B cell (primary cell): ENCODE measurements around the gene ZNF580. TPM values are rescaled to one million over a fixed set of nuclear protein-coding genes. Genes with fewer than 3 reads are reported as not detected.

Source experiments
- ATAC-seq: fragments of 200-7000 bp; cut with Tn5 transposase; one replicate; pipeline ENCODE4 v1.10.0; 2021; ENCODE audit warnings: low read depth, mild to moderate bottlenecking, moderate number of reproducible peaks, moderate library complexity
- CTCF ChIA-PET: fragments of 350-600 bp; sonication (Branson Sonifier 250); formaldehyde crosslinking; loops from one replicate; lab custom pipeline; 2021; ENCODE audit warnings: antibody characterized with exemption, inconsistent platforms; lab: Charles Lee
- POLR2A ChIA-PET: fragments of 350-600 bp; sonication (Branson Sonifier 250); formaldehyde crosslinking; loops from one replicate; lab custom pipeline; 2021; ENCODE audit warnings: antibody characterized with exemption; lab: Charles Lee
- DNase-seq: peaks from one replicate; pipeline ENCODE4 v3.0.0; 2013
- H2AFZ ChIP-seq: 2 replicates; pipeline ENCODE4 v1.6.1; 2012; ENCODE audit warnings: mild to moderate bottlenecking, low read depth, low read length; ENCODE audit not compliant: insufficient read depth, poor library complexity, severe bottlenecking
- H3K27ac ChIP-seq, 2 donors: 1 replicate in 1 of 2; 2 replicates in 1 of 2; pipeline ENCODE4 v1.5.1; 2012 to 2013; ENCODE audit warnings: low read length in 2 of 2, mild to moderate bottlenecking in 2 of 2, moderate library complexity in 1 of 2
- H3K27me3 ChIP-seq, 4 experiments: fragments of 200-600 bp in 1 of 4; sonication (generic) in 1 of 4; replicated peaks in 1 of 4; 1 replicate in 2 of 4; 2 replicates in 2 of 4; pipeline versions ENCODE4 v1.6.1 to v1.7.0; 2013 to 2016; ENCODE audit warnings: low read length in 3 of 4, mild to moderate bottlenecking in 2 of 4, mixed read lengths in 1 of 4, moderate library complexity in 1 of 4; ENCODE audit not compliant: insufficient read depth in 4 of 4, control insufficient read depth in 3 of 4; ENCODE audit errors: control extremely low read depth in 1 of 4
- H3K36me3 ChIP-seq, 2 experiments: replicated peaks in 1 of 2; 1 replicate in 1 of 2; 2 replicates in 1 of 2; pipeline versions ENCODE4 v1.6.1 to v1.7.1; 2013; ENCODE audit warnings: low read length in 1 of 2; ENCODE audit not compliant: insufficient read depth in 2 of 2, control insufficient read depth in 1 of 2; ENCODE audit errors: control extremely low read depth in 1 of 2, extremely low read depth in 1 of 2
- H3K4me1 ChIP-seq, 2 donors: fragments of 200-600 bp in 1 of 2; sonication (generic) in 1 of 2; 1 replicate in 1 of 2; 2 replicates in 1 of 2; pipeline versions ENCODE4 v1.5.1 to v1.6.1; 2013 to 2017; ENCODE audit warnings: low read length in 2 of 2; ENCODE audit not compliant: control insufficient read depth in 2 of 2, insufficient read depth in 2 of 2
- H3K4me2 ChIP-seq: replicated peaks from 2 replicates; pipeline ENCODE3; 2012; ENCODE audit warnings: mild to moderate bottlenecking, low read depth, low read length; ENCODE audit not compliant: poor library complexity, severe bottlenecking
- H3K4me3 ChIP-seq, 5 experiments: fragments of 200-600 bp in 1 of 5; sonication (generic) in 1 of 5; 1 replicate in 3 of 5; 2 replicates in 2 of 5; pipeline versions ENCODE4 v1.5.1 to v1.7.0; 2011 to 2016; ENCODE audit warnings: low read length in 4 of 5, mild to moderate bottlenecking in 4 of 5, low read depth in 2 of 5, control low read depth in 1 of 5, moderate library complexity in 1 of 5; ENCODE audit not compliant: insufficient read depth in 1 of 5; ENCODE audit errors: control extremely low read depth in 1 of 5, extremely low read depth in 1 of 5
- H3K79me2 ChIP-seq: fragments of 200-600 bp; sonication (generic); one replicate; pipeline ENCODE4 v1.6.0; 2016; ENCODE audit warnings: low read length; ENCODE audit not compliant: control insufficient read depth, insufficient read depth
- H3K9ac ChIP-seq: fragments of 200-600 bp; sonication (generic); 2 replicates; pipeline ENCODE4 v1.6.1; 2017; ENCODE audit warnings: mild to moderate bottlenecking, low read length, moderate library complexity
- H3K9me3 ChIP-seq, 3 donors: one replicate each; pipeline versions ENCODE4 v1.6.1 to v1.7.1; 2013; ENCODE audit warnings: low read length in 2 of 3; ENCODE audit not compliant: control insufficient read depth in 2 of 3, insufficient read depth in 1 of 3; ENCODE audit errors: control extremely low read depth in 1 of 3
- H4K20me1 ChIP-seq: 2 replicates; pipeline ENCODE4 v1.6.0; 2012; ENCODE audit warnings: mild to moderate bottlenecking, low read length; ENCODE audit not compliant: insufficient read depth, control insufficient read depth, poor library complexity, severe bottlenecking
- H3K27ac Mint-ChIP-seq: one replicate; pipeline ENCODE4 v1.8.0; 2021; ENCODE audit warnings: mixed read lengths
- H3K27me3 Mint-ChIP-seq: one replicate; pipeline ENCODE4 v1.8.0; 2021; ENCODE audit warnings: mixed read lengths
- H3K4me1 Mint-ChIP-seq: one replicate; pipeline ENCODE4 v1.8.0; 2021; ENCODE audit warnings: mixed read lengths
- H3K4me3 Mint-ChIP-seq: one replicate; pipeline ENCODE4 v1.8.0; 2021; ENCODE audit warnings: mixed read lengths
- H3K9me3 Mint-ChIP-seq: one replicate; pipeline ENCODE4 v1.8.0; 2022; ENCODE audit warnings: mixed read lengths; ENCODE audit not compliant: insufficient read depth
- EZH2 ChIP-seq: IDR thresholded peaks from 2 replicates; pipeline ENCODE4 v1.6.1; 2012; ENCODE audit warnings: borderline replicate concordance, low read depth, mild to moderate bottlenecking, moderate library complexity, low read length; ENCODE audit not compliant: insufficient read depth, poor library complexity, severe bottlenecking
- WGBS: methylation state at CpG from one replicate; pipeline ENCODE4 v1.1.5; 2013; ENCODE audit warnings: missing lambda C conversion rate; ENCODE audit not compliant: insufficient coverage; 5-methylcytosine and 5-hydroxymethylcytosine counted together
- intact Hi-C: fragments of 100-400 bp; cut with micrococcal nuclease; formaldehyde crosslinking; loops from one replicate; pipeline ENCODE4 v1.10.0; 2022
- polyA plus RNA-seq: library from polyadenylated mRNA; depleted of rRNA; stranded (reverse); fragments of >200 nt; gene quantifications from 2 replicates; pipeline ENCODE4 v1.2.3, GENCODE V29; 2012
- total RNA-seq, 2 donors: library from RNA; stranded (reverse); fragments of 120-200 nt in 1 of 2; gene quantifications; 1 replicate in 1 of 2; 2 replicates in 1 of 2; pipeline versions ENCODE4 v1.2.3 to v1.2.4, GENCODE V29; 2013 to 2022
- TF ChIP-seq, protein P1 (sequence below): fragments of 200-600 bp; IDR thresholded peaks from one replicate; pipeline ENCODE4 v1.8.0; 2022; ENCODE audit warnings: antibody characterized with exemption, mild to moderate bottlenecking

ZNF580 gene
- total and polyA plus RNA-seq, 2 donors (not counting 1 experiment from before 2014, with no cell fraction given): 69.8 to 101 TPM

DNA sequence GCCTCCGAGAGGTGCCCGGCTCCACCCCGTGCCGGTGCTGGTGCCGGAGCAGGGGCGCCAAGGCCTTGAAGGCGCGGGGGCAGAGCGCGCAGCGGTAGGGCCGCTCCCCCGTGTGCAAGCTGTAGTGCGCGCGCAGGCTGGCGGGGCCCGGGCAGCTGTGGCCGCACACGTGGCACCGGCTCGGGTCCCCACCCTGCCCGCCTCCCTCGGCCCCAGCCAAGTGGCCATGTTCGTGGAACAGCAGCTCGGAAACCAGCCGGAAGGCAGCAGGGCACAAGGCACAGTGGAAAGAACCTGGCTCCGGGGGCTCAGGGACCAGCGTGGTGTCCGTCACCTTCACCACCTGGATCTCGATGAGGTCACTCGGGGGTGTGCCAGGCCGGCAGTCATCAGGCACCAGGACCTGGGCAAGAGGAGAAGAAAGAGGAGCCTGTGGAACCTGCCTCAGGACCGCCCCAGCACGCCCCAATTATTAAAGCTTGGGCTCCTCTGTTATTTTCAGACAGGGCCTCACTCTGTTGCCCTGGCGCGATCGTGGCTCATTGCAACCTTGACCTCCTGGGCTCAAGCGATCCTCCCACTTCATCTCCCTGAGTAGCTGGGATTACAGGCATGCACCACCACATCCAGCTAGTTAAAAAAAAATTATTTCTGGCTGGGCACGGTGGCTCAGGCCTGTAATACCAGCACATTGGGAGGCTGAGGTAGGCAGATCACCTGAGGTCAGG is 18.4 kb upstream of the ZNF580 start:
- intact Hi-C loops: loop anchor here (5.0 to 10.0 kb wide), 2 partner anchors 215 to 522 kb away; partner anchors contain the start of genes UBE2S and ZNF444
- peak; percentile 30 for DNase-seq

More for the DNA sequence above, 18.4 kb upstream of the ZNF580 start:
- no peak overlapping the region for H3K27ac ChIP-seq
- H3K27me3 Mint-ChIP-seq: no peaks in the 10 kb centered on the region
- ChIA-PET POLR2A (interaction anchor here (0.5 kb wide), 2 partner anchors 16 to 23 kb away, joined by 3 to 4 read pairs; no protein-coding TSS in a partner anchor), CTCF (interaction anchor here (1.3 to 3.2 kb wide), 5 partner anchors 11 to 155 kb away, joined by 3 to 27 read pairs (median 8); partner anchors contain the start of genes FIZ1 and ZNF865)
- H3K4me2 ChIP-seq: no peak overlapping the region
- no peaks in the 10 kb centered on the region for H3K27me3 ChIP-seq
- no peaks in the 10 kb centered on the region for H3K9me3 ChIP-seq
- H3K79me2 ChIP-seq: peaks cover 10% of the 10 kb centered on the region
- no peak overlapping the region for H3K27ac Mint-ChIP-seq
- peaks cover 7% of the 10 kb centered on the region for H4K20me1 ChIP-seq
- 99% methylated on average over 35 of the region's 40 CpGs for WGBS
- no peak for TF ChIP-seq EZH2
- TF ChIP-seq, protein P1, sequence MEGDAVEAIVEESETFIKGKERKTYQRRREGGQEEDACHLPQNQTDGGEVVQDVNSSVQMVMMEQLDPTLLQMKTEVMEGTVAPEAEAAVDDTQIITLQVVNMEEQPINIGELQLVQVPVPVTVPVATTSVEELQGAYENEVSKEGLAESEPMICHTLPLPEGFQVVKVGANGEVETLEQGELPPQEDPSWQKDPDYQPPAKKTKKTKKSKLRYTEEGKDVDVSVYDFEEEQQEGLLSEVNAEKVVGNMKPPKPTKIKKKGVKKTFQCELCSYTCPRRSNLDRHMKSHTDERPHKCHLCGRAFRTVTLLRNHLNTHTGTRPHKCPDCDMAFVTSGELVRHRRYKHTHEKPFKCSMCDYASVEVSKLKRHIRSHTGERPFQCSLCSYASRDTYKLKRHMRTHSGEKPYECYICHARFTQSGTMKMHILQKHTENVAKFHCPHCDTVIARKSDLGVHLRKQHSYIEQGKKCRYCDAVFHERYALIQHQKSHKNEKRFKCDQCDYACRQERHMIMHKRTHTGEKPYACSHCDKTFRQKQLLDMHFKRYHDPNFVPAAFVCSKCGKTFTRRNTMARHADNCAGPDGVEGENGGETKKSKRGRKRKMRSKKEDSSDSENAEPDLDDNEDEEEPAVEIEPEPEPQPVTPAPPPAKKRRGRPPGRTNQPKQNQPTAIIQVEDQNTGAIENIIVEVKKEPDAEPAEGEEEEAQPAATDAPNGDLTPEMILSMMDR: no peak
- H3K4me1 ChIP-seq: peaks cover 10 to 14% of the 10 kb centered on the region in 2 donors
- H3K4me3 Mint-ChIP-seq: no peak overlapping the region
- no peaks in the 10 kb centered on the region for H3K9me3 Mint-ChIP-seq
- no peak overlapping the region for H3K4me3 ChIP-seq
- H3K36me3 ChIP-seq: peaks cover 0 to 9% of the 10 kb centered on the region in 2 experiments
- no peak for ATAC-seq
- no peak overlapping the region for H3K9ac ChIP-seq
- peaks cover 18% of the 10 kb centered on the region for H3K4me1 Mint-ChIP-seq
- H2AFZ ChIP-seq: no peak overlapping the region
